ENCODE measurements around the gene CERS3.

CERS3 gene

GRCh38 chr15:100373120-100373896 is 155.4 kb downstream of the CERS3 start:
- Histone ChIP-seq H3K9me3 (ENCODE audit: control insufficient read depth, low read length) (no peaks in the 10 kb centered on the region), H3K27ac (ENCODE audit: insufficient read depth, low read length, poor library complexity, severe bottlenecking) (no peak overlapping the region), H3K27me3 (replicated peaks; ENCODE audit: control insufficient read depth, insufficient read depth, low read length, poor library complexity, severe bottlenecking) (peaks cover 4% of the 10 kb centered on the region), H3K4me1 (ENCODE audit: control insufficient read depth, insufficient read depth, low read length, poor library complexity, severe bottlenecking) (peaks cover 7% of the 10 kb centered on the region), H3K36me3 (ENCODE audit: control insufficient read depth, insufficient read depth, low read length) (no peaks in the 10 kb centered on the region), H3K4me3 (ENCODE audit: insufficient read depth, low read depth, low read length, poor library complexity, severe bottlenecking) (no peak overlapping the region)
- DNase-seq: no peak

- peaks cover 7% of the 10 kb centered on the region for H3K4me1 ChIP-seq (ENCODE audit: control insufficient read depth, insufficient read depth, low read length, poor library complexity, severe bottlenecking)
- H3K27ac ChIP-seq (ENCODE audit: insufficient read depth, low read length, poor library complexity, severe bottlenecking): no peak overlapping the region
- no peak for DNase-seq
- H3K9me3 ChIP-seq (ENCODE audit: control insufficient read depth, low read length): no peaks in the 10 kb centered on the region
- H3K27me3 ChIP-seq (replicated peaks; ENCODE audit: control insufficient read depth, insufficient read depth, low read length, poor library complexity, severe bottlenecking): peaks cover 4% of the 10 kb centered on the region
- no peaks in the 10 kb centered on the region for H3K36me3 ChIP-seq (ENCODE audit: control insufficient read depth, insufficient read depth, low read length)
- H3K4me3 ChIP-seq (ENCODE audit: insufficient read depth, low read depth, low read length, poor library complexity, severe bottlenecking): no peak overlapping the region
Measured at GRCh38 chr15:100372739-100373119, 156.0 kb downstream of the CERS3 start.

- Histone ChIP-seq H3K36me3 (ENCODE audit: control insufficient read depth, insufficient read depth, low read length) (no peaks in the 10 kb centered on the region), H3K9me3 (ENCODE audit: control insufficient read depth, low read length) (no peaks in the 10 kb centered on the region), H3K4me3 (ENCODE audit: insufficient read depth, low read depth, low read length, poor library complexity, severe bottlenecking) (no peak overlapping the region), H3K4me1 (ENCODE audit: control insufficient read depth, insufficient read depth, low read length, poor library complexity, severe bottlenecking) (no peaks in the 10 kb centered on the region), H3K27ac (ENCODE audit: insufficient read depth, low read length, poor library complexity, severe bottlenecking) (no peak overlapping the region), H3K27me3 (replicated peaks; ENCODE audit: control insufficient read depth, insufficient read depth, low read length, poor library complexity, severe bottlenecking) (peaks cover 15% of the 10 kb centered on the region)
- DNase-seq: no peak
Measured at GRCh38 chr15:100355342-100355741, 173.4 kb downstream of the CERS3 start.

- DNase-seq: no peak
- H3K9me3 ChIP-seq (ENCODE audit: control insufficient read depth, low read length): no peaks in the 10 kb centered on the region
- no peaks in the 10 kb centered on the region for H3K36me3 ChIP-seq (ENCODE audit: control insufficient read depth, insufficient read depth, low read length)
- H3K4me3 ChIP-seq (ENCODE audit: insufficient read depth, low read depth, low read length, poor library complexity, severe bottlenecking): no peak overlapping the region
- H3K27me3 ChIP-seq (replicated peaks; ENCODE audit: control insufficient read depth, insufficient read depth, low read length, poor library complexity, severe bottlenecking): peaks cover 15% of the 10 kb centered on the region
- H3K27ac ChIP-seq (ENCODE audit: insufficient read depth, low read length, poor library complexity, severe bottlenecking): no peak overlapping the region
- H3K4me1 ChIP-seq (ENCODE audit: control insufficient read depth, insufficient read depth, low read length, poor library complexity, severe bottlenecking): peaks cover 3% of the 10 kb centered on the region
Measured at GRCh38 chr15:100353449-100353848, 175.3 kb downstream of the CERS3 start.

GRCh38 chr15:100350434-100351226 is 178.1 kb downstream of the CERS3 start:
- Histone ChIP-seq H3K9me3 (ENCODE audit: control insufficient read depth, low read length) (no peaks in the 10 kb centered on the region), H3K27ac (ENCODE audit: insufficient read depth, low read length, poor library complexity, severe bottlenecking) (no peak overlapping the region)

More at GRCh38 chr15:100350434-100351226, 178.1 kb downstream of the CERS3 start:
- Histone ChIP-seq H3K4me3 (ENCODE audit: insufficient read depth, low read depth, low read length, poor library complexity, severe bottlenecking) (no peak overlapping the region), H3K4me1 (ENCODE audit: control insufficient read depth, insufficient read depth, low read length, poor library complexity, severe bottlenecking) (peaks cover 3% of the 10 kb centered on the region), H3K36me3 (ENCODE audit: control insufficient read depth, insufficient read depth, low read length) (no peaks in the 10 kb centered on the region), H3K27me3 (replicated peaks; ENCODE audit: control insufficient read depth, insufficient read depth, low read length, poor library complexity, severe bottlenecking) (peaks cover 15% of the 10 kb centered on the region)
- DNase-seq: no peak
